Effector CD8-positive, alpha-beta T cell (primary cell): Measurements from ENCODE around the gene TCP11L2.
"Not testable (repeated sequence)": the region's sequence is repeated elsewhere in the genome, so short reads cannot be mapped to it uniquely, and the experiment has no call there.

ENCODE experiments used
- DNase-seq: peaks from one replicate; lab custom pipeline; 2025; lab: John Stamatoyannopoulos, UW

TCP11L2 gene

GRCh38 chr12:106307181-106307580 lies 4.6 kb downstream of the TCP11L2 start:
- no peak for DNase-seq

- no peak for DNase-seq
These were observed 5.6 kb downstream of the TCP11L2 start for GRCh38 chr12:106308121-106308520.

- no peak for DNase-seq
These were observed 6.1 kb downstream of the TCP11L2 start for GRCh38 chr12:106308611-106309010.

- DNase-seq: no peak
These were observed 7.4 kb downstream of the TCP11L2 start for GRCh38 chr12:106309671-106310505.

GRCh38 chr12:106310687-106311086 lies 8.2 kb downstream of the TCP11L2 start:
- DNase-seq: no peak

- no peak for DNase-seq
These were observed 8.6 kb downstream of the TCP11L2 start for GRCh38 chr12:106311139-106311538.

GRCh38 chr12:106313413-106313812 lies 10.9 kb downstream of the TCP11L2 start:
- DNase-seq: not testable (repeated sequence)

GRCh38 chr12:106315523-106315922 lies 13.0 kb downstream of the TCP11L2 start:
- no peak for DNase-seq

GRCh38 chr12:106317406-106318082 lies 15.0 kb downstream of the TCP11L2 start:
- DNase-seq: no peak

- DNase-seq: no peak
These were observed 18.8 kb downstream of the TCP11L2 start for GRCh38 chr12:106321139-106321850.

GRCh38 chr12:106323537-106323936 lies 21.0 kb downstream of the TCP11L2 start:
- DNase-seq: no peak

- DNase-seq: no peak
These were observed 24.9 kb downstream of the TCP11L2 start for GRCh38 chr12:106327309-106327869.

- DNase-seq: no peak
These were observed 26.2 kb downstream of the TCP11L2 start for GRCh38 chr12:106328735-106329134.

- no peak for DNase-seq
These were observed 26.9 kb downstream of the TCP11L2 start for GRCh38 chr12:106329231-106329982.

GRCh38 chr12:106331599-106331998 lies 29.1 kb downstream of the TCP11L2 start:
- DNase-seq: no peak

GRCh38 chr12:106332536-106332935 lies 30.0 kb downstream of the TCP11L2 start:
- no peak for DNase-seq

- DNase-seq: no peak
These were observed 30.5 kb downstream of the TCP11L2 start for GRCh38 chr12:106333010-106333409.

- no peak for DNase-seq
These were observed 31.2 kb downstream of the TCP11L2 start for GRCh38 chr12:106333756-106334155.

- DNase-seq: no peak
These were observed 38.7 kb downstream of the TCP11L2 start for GRCh38 chr12:106341086-106341877.

- DNase-seq: no peak
These were observed 40.1 kb downstream of the TCP11L2 start for GRCh38 chr12:106342397-106343213.
